Cortex of kidney (tissue), 1 donor: Measurements from ENCODE around the gene MAP2.

ENCODE experiments used
- DNase-seq: peaks from one replicate; lab custom pipeline; 2025; lab: John Stamatoyannopoulos, UW

Gene MAP2

GRCh38 chr2:209424199-209424701 is 403 bp downstream of the MAP2 start:
- no peak for DNase-seq

- no peak for DNase-seq
Measured at GRCh38 chr2:209424781-209425470, 1.1 kb downstream of the MAP2 start.

- no peak for DNase-seq
Measured at GRCh38 chr2:209425471-209426071, 1.7 kb downstream of the MAP2 start.

- DNase-seq, result no peak
Measured at GRCh38 chr2:209426432-209426831, 2.6 kb downstream of the MAP2 start.

- DNase-seq, result no peak
Measured at GRCh38 chr2:209431701-209432100, 7.9 kb downstream of the MAP2 start.

GRCh38 chr2:209441541-209441940 is 17.7 kb downstream of the MAP2 start:
- no peak for DNase-seq

- no peak for DNase-seq
Measured at GRCh38 chr2:209442939-209443338, 19.1 kb downstream of the MAP2 start.

GRCh38 chr2:209445485-209445884 is 21.6 kb downstream of the MAP2 start:
- DNase-seq, result no peak

- no peak for DNase-seq
Measured at GRCh38 chr2:209451209-209451834, 27.5 kb downstream of the MAP2 start.

GRCh38 chr2:209456489-209456888 is 32.6 kb downstream of the MAP2 start:
- DNase-seq, result no peak

- DNase-seq, result no peak
Measured at GRCh38 chr2:209458008-209458979, 34.4 kb downstream of the MAP2 start.

GRCh38 chr2:209459359-209459758 is 35.5 kb downstream of the MAP2 start:
- no peak for DNase-seq

- DNase-seq, result no peak
Measured at GRCh38 chr2:209460151-209460761, 36.4 kb downstream of the MAP2 start.

- no peak for DNase-seq
Measured at GRCh38 chr2:209463226-209463625, 39.4 kb downstream of the MAP2 start.

- DNase-seq, result no peak
Measured at GRCh38 chr2:209463835-209464234, 40.0 kb downstream of the MAP2 start.

GRCh38 chr2:209468846-209469245 is 45.0 kb downstream of the MAP2 start:
- no peak for DNase-seq

- DNase-seq, result no peak
Measured at GRCh38 chr2:209469481-209469880, 45.6 kb downstream of the MAP2 start.

- DNase-seq, result no peak
Measured at GRCh38 chr2:209470466-209470865, 46.6 kb downstream of the MAP2 start.

- DNase-seq, result no peak
Measured at GRCh38 chr2:209471037-209471436, 47.2 kb downstream of the MAP2 start.

- no peak for DNase-seq
Measured at GRCh38 chr2:209472112-209472832, 48.4 kb downstream of the MAP2 start.

GRCh38 chr2:209472871-209473270 is 49.0 kb downstream of the MAP2 start:
- DNase-seq, result no peak
